Stomach (tissue), 4 donors: ENCODE data around the gene TMTC2.

ENCODE experiments used
- POLR2AphosphoS5 ChIP-seq, 3 donors: sonication (generic); formaldehyde crosslinking; IDR thresholded peaks; one replicate each; pipeline ENCODE4 v1.6.1; 2016; ENCODE audit warnings: antibody characterized with exemption in 3 of 3
- TF ChIP-seq, protein P1 (sequence below), 7 experiments: fragments of 450-650 bp in 4 of 7; fragments of 200-600 bp in 3 of 7; sonication (generic) in 3 of 7; IDR thresholded peaks; one replicate each; pipeline ENCODE4 v1.5.1; 2016 to 2019; ENCODE audit warnings: antibody characterized with exemption in 7 of 7, control low read depth in 2 of 7, mild to moderate bottlenecking in 1 of 7

DNA sequence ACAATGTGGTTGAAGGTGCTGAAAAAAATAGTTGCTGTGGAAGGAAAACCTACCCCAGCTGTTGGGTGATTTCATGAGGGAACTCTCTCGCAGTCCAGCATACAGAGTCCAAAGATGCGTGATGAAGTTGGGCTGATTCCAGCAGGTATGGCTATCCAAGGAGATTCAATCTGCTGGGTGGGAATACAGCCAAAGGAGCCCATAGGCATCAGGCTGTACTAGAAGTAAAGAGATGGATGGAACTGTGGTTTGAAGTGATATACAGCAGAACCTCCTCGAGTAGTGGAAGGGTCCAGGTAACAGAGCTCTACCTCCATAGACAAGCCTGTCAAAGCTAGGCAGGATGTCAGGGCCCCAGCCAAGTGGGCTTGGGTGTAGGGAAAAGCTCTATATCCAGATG is 11.5 kb upstream of the TMTC2 start:
- TF ChIP-seq, protein P1, sequence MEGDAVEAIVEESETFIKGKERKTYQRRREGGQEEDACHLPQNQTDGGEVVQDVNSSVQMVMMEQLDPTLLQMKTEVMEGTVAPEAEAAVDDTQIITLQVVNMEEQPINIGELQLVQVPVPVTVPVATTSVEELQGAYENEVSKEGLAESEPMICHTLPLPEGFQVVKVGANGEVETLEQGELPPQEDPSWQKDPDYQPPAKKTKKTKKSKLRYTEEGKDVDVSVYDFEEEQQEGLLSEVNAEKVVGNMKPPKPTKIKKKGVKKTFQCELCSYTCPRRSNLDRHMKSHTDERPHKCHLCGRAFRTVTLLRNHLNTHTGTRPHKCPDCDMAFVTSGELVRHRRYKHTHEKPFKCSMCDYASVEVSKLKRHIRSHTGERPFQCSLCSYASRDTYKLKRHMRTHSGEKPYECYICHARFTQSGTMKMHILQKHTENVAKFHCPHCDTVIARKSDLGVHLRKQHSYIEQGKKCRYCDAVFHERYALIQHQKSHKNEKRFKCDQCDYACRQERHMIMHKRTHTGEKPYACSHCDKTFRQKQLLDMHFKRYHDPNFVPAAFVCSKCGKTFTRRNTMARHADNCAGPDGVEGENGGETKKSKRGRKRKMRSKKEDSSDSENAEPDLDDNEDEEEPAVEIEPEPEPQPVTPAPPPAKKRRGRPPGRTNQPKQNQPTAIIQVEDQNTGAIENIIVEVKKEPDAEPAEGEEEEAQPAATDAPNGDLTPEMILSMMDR (IDR thresholded peaks at IDR 0.05): no peak
- no peak for TF ChIP-seq POLR2AphosphoS5 (IDR thresholded peaks at IDR 0.05)
